Neural cell (in vitro differentiated cells): ENCODE data around the gene TIMM9. TPM values are rescaled to one million over a fixed set of nuclear protein-coding genes. Genes with fewer than 3 reads are reported as not detected.
"Not testable (repeated sequence)": the region's sequence is repeated elsewhere in the genome, so short reads cannot be mapped to it uniquely, and the experiment has no call there.

Experiments used
- H2AFZ ChIP-seq: fragments of 200-600, 300-800 bp; sonication (generic), shearing (Covaris generic); 2 replicates; pipeline ENCODE4 v1.6.0; 2014; ENCODE audit warnings: low read depth, mild to moderate bottlenecking, antibody characterized with exemption, low read length, moderate library complexity
- H3F3A ChIP-seq: fragments of 200-600 bp; shearing (Covaris generic); 2 replicates; pipeline ENCODE4 v1.6.1; 2016; ENCODE audit warnings: mild to moderate bottlenecking, moderate library complexity, mixed read lengths, antibody characterized with exemption, low read length; ENCODE audit not compliant: insufficient read depth, poor library complexity, severe bottlenecking
- H3K27ac ChIP-seq: fragments of 200-600, 300-800 bp; sonication (generic), shearing (Covaris generic); 2 replicates; pipeline ENCODE4 v1.5.1; 2014; ENCODE audit warnings: mild to moderate bottlenecking, low read length, moderate library complexity
- H3K27me3 ChIP-seq: fragments of 300-800, 200-600 bp; sonication (generic), shearing (Covaris generic); 2 replicates; pipeline ENCODE4 v1.6.0; 2014; ENCODE audit warnings: mild to moderate bottlenecking, low read depth, low read length, moderate library complexity; ENCODE audit not compliant: insufficient read depth
- H3K36me3 ChIP-seq: fragments of 300-800, 200-600 bp; sonication (generic), shearing (Covaris generic); 2 replicates; pipeline ENCODE4 v1.5.1; 2014; ENCODE audit warnings: mild to moderate bottlenecking, antibody characterized with exemption, low read length, moderate library complexity; ENCODE audit not compliant: insufficient read depth
- H3K4me2 ChIP-seq: fragments of 300-800, 200-600 bp; sonication (generic), shearing (Covaris generic); 2 replicates; pipeline ENCODE4 v1.6.0; 2014; ENCODE audit warnings: mild to moderate bottlenecking, low read length
- H3K4me3 ChIP-seq: fragments of 300-800, 200-600 bp; sonication (generic), shearing (Covaris generic); 2 replicates; pipeline ENCODE4 v1.5.1; 2014; ENCODE audit warnings: mild to moderate bottlenecking, low read length, moderate library complexity
- H3K79me2 ChIP-seq: fragments of 200-600 bp; shearing (Covaris generic); replicated peaks from 2 replicates; pipeline ENCODE4 v1.6.0; 2014; ENCODE audit warnings: mild to moderate bottlenecking, low read length, moderate library complexity; ENCODE audit not compliant: insufficient read depth
- H3K9ac ChIP-seq: fragments of 300-800, 200-600 bp; sonication (generic), shearing (Covaris generic); 2 replicates; pipeline ENCODE4 v1.6.1; 2016; ENCODE audit warnings: mild to moderate bottlenecking, low read length, mixed read lengths
- H3K9me2 ChIP-seq: fragments of 200-600 bp; shearing (Covaris generic); 2 replicates; pipeline ENCODE4 v1.6.1; 2016; ENCODE audit warnings: mild to moderate bottlenecking, low read length, mixed read lengths; ENCODE audit not compliant: insufficient read depth
- H3K9me3 ChIP-seq: fragments of 200-600, 300-800 bp; sonication (generic), shearing (Covaris generic); 2 replicates; pipeline ENCODE4 v1.6.1; 2016; ENCODE audit warnings: mild to moderate bottlenecking, mixed run types, low read length, moderate library complexity, mixed read lengths
- H4K20me1 ChIP-seq: fragments of 200-600 bp; shearing (Covaris generic); 2 replicates; pipeline ENCODE4 v1.6.1; 2016; ENCODE audit warnings: mild to moderate bottlenecking, mixed run types; ENCODE audit not compliant: insufficient read depth
- EZH2 ChIP-seq: fragments of 200-600, 300-800 bp; shearing (Covaris generic), sonication (generic); IDR thresholded peaks from 2 replicates; pipeline ENCODE4 v1.6.1; 2014; ENCODE audit warnings: antibody characterized with exemption, low read length, borderline replicate concordance, mild to moderate bottlenecking; ENCODE audit not compliant: insufficient read depth, poor library complexity, severe bottlenecking
- RAD21 ChIP-seq: fragments of 450-650 bp; conservative IDR thresholded peaks from 2 replicates; pipeline ENCODE4 v1.6.1; 2014; ENCODE audit warnings: antibody characterized with exemption, mild to moderate bottlenecking, moderate library complexity
- SMC3 ChIP-seq: fragments of 450-650 bp; conservative IDR thresholded peaks from 2 replicates; pipeline ENCODE4 v1.6.1; 2014; ENCODE audit warnings: antibody characterized with exemption, mild to moderate bottlenecking, moderate library complexity; ENCODE audit not compliant: poor library complexity
- TAF1 ChIP-seq: IDR thresholded peaks from 2 replicates; pipeline ENCODE4 v1.6.1; 2012; ENCODE audit warnings: low read depth
- polyA plus RNA-seq: library from polyadenylated mRNA; depleted of rRNA; stranded (reverse); fragments of >200 nt; gene quantifications from 2 replicates; pipeline ENCODE4 v1.2.3, GENCODE V29; 2014
- small RNA-seq, 3 experiments: library from RNA; depleted of rRNA; stranded (forward); fragments of <200 nt; gene quantifications; one replicate each; pipeline ENCODE3, GENCODE V24; 2012
- TF ChIP-seq, protein P1 (sequence below): fragments of 450-650 bp; IDR thresholded peaks from 2 replicates; pipeline ENCODE4 v1.5.1; 2014; ENCODE audit warnings: antibody characterized with exemption, mild to moderate bottlenecking, moderate library complexity; ENCODE audit not compliant: poor library complexity, severe bottlenecking

The TIMM9 gene
- polyA plus RNA-seq, 1 donor from 2014 or later: 51.1 TPM

- no peaks in the 10 kb centered on the region for H4K20me1 ChIP-seq
- H3K4me2 ChIP-seq: no peak overlapping the region
- H3K79me2 ChIP-seq: peaks cover 4% of the 10 kb centered on the region
- no peaks in the 10 kb centered on the region for H3K9me3 ChIP-seq
- TF ChIP-seq SMC3 (peak; percentile 37), TAF1 (no peak), EZH2 (no peak), RAD21 (peak; percentile 34)
- TF ChIP-seq, protein P1, sequence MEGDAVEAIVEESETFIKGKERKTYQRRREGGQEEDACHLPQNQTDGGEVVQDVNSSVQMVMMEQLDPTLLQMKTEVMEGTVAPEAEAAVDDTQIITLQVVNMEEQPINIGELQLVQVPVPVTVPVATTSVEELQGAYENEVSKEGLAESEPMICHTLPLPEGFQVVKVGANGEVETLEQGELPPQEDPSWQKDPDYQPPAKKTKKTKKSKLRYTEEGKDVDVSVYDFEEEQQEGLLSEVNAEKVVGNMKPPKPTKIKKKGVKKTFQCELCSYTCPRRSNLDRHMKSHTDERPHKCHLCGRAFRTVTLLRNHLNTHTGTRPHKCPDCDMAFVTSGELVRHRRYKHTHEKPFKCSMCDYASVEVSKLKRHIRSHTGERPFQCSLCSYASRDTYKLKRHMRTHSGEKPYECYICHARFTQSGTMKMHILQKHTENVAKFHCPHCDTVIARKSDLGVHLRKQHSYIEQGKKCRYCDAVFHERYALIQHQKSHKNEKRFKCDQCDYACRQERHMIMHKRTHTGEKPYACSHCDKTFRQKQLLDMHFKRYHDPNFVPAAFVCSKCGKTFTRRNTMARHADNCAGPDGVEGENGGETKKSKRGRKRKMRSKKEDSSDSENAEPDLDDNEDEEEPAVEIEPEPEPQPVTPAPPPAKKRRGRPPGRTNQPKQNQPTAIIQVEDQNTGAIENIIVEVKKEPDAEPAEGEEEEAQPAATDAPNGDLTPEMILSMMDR: peak; percentile 50
- no peaks in the 10 kb centered on the region for H3K27me3 ChIP-seq
- no peak overlapping the region for H3K9ac ChIP-seq
- no peaks in the 10 kb centered on the region for H3F3A ChIP-seq
- no peak overlapping the region for H2AFZ ChIP-seq
- H3K36me3 ChIP-seq: peaks cover 42% of the 10 kb centered on the region
- no peak overlapping the region for H3K27ac ChIP-seq
- H3K4me3 ChIP-seq: no peak overlapping the region
- no peaks in the 10 kb centered on the region for H3K9me2 ChIP-seq
Observed at GRCh38 chr14:58362798-58363412, 64.4 kb downstream of the TIMM9 start.

DNA sequence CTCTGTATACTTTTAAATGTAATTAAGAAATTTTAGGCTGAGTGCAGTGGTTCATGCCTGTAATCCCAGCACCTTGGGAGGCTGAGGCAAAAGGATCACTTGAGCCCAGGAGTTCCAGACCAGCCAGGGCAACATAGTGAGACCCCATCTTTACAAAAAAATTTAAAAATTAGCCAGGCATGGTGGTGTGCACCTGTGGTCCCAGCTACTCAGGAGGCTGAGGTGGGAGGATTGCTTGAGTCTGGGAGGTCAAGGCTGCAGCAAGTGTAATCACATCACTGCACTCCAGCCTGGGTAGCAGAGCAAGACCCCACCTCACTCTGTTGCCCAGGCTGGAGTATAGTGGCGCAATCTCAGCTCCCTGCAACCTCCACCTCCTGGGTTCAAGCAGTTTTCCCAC lies 65.1 kb downstream of the TIMM9 start:
- not testable (repeated sequence) for H3K27ac ChIP-seq, H3K79me2 ChIP-seq, H3K9ac ChIP-seq, H3K9me2 ChIP-seq, H3K27me3 ChIP-seq, H3K4me2 ChIP-seq, H3K4me3 ChIP-seq, H3F3A ChIP-seq, H4K20me1 ChIP-seq, H3K9me3 ChIP-seq, H2AFZ ChIP-seq
- H3K36me3 ChIP-seq: peaks cover 36% of the 10 kb centered on the region

Small RNA genes within 50 kb of the gene (small RNA-seq; reads per million reads assigned to genes)
- gene HSBP1P1 (0 reads per million in 3 experiments), gene RF00019 (0 to 1.2 (median 0) reads per million in 3 experiments)

Other genes starting within 250 kb of the TIMM9 start
- gene ACTR10, start 227.4 kb downstream of the TIMM9 start, polyA plus RNA-seq: 281 and 401 TPM in 2 replicates
- 155 and 198 TPM in 2 replicates for gene PSMA3, start 182.7 kb downstream of the TIMM9 start, polyA plus RNA-seq
- gene ARID4A, start 129.0 kb downstream of the TIMM9 start, polyA plus RNA-seq: 32.3 and 38.5 TPM in 2 replicates
- not detected in 2 replicates for gene TOMM20L, start 31.6 kb downstream of the TIMM9 start, polyA plus RNA-seq
- gene KIAA0586, start 188 bp upstream of the TIMM9 start, polyA plus RNA-seq: 8.0 and 10.3 TPM in 2 replicates
- 125 TPM in 2 replicates for gene DACT1, start 210.4 kb upstream of the TIMM9 start, polyA plus RNA-seq